Keratinocyte (primary cell): Measurements from ENCODE around the gene CPNE7.

Experiments
- CTCF ChIP-seq, 3 experiments: IDR thresholded peaks in 1 of 3; conservative IDR thresholded peaks in 1 of 3; optimal IDR thresholded peaks in 1 of 3; 2 replicates in 2 of 3; 3 replicates in 1 of 3; pipeline versions ENCODE3 to v1.5.1; 2011; ENCODE audit warnings: low read length in 3 of 3, mild to moderate bottlenecking in 3 of 3, moderate library complexity in 2 of 3, control low read depth in 1 of 3, inconsistent platforms in 1 of 3; ENCODE audit not compliant: insufficient read depth in 2 of 3; ENCODE audit errors: extremely low read depth in 1 of 3
- EZH2 ChIP-seq: IDR thresholded peaks from one replicate; pipeline ENCODE4 v1.6.1; 2012; ENCODE audit warnings: inconsistent platforms, mild to moderate bottlenecking, low read length, moderate library complexity

GRCh38 chr16:89560378-89561141, 15.0 kb upstream of the CPNE7 start, which contains the start of gene RPL13:
- no peak for TF ChIP-seq CTCF (optimal IDR thresholded peaks at IDR 0.05 in 1 of 3, IDR thresholded peaks at IDR 0.05 in 1 of 3, conservative IDR thresholded peaks at IDR 0.05 in 1 of 3; ENCODE audit: extremely low read depth in 1 of 3, insufficient read depth in 2 of 3, low read length in 3 of 3)
- TF ChIP-seq EZH2, result no peak
